Endothelial cell of umbilical vein (primary cell): Measurements from ENCODE around the gene ADAMTS17. TPM values are rescaled to one million over a fixed set of nuclear protein-coding genes. Genes with fewer than 3 reads are reported as not detected.

Experiments
- BruUV-seq: library from RNA; stranded (reverse); fragments of 400-500 nt; replicated peaks from 2 replicates; lab custom pipeline; 2021; lab: Mats Ljungman, UMichigan
- CTCF ChIA-PET: fragments of 300-600, 350-600 bp; sonication (Branson Sonifier 250); formaldehyde crosslinking; loops from one replicate; lab custom pipeline; 2021; ENCODE audit warnings: antibody characterized with exemption, inconsistent platforms; lab: Charles Lee
- POLR2A ChIA-PET: fragments of 300-600, 350-600 bp; sonication (Branson Sonifier 250); formaldehyde crosslinking; loops from one replicate; lab custom pipeline; 2021; ENCODE audit warnings: antibody characterized with exemption, inconsistent platforms; lab: Charles Lee
- DNase-seq: peaks from one replicate; pipeline ENCODE4 v3.0.0-alpha.2; 2011; ENCODE audit warnings: low read depth, low spot score
- FAIRE-seq: peaks from 2 replicates; lab custom pipeline; 2011; peaks lifted over from hg19 to GRCh38; lab: Jason Lieb, UNC
- H2AFZ ChIP-seq: 2 replicates; pipeline ENCODE4 v1.6.0; 2012; ENCODE audit warnings: low read depth, low read length, control low read depth, inconsistent platforms
- H3K27ac ChIP-seq: 2 replicates; pipeline ENCODE4 v1.5.1; 2011; ENCODE audit warnings: low read depth, mild to moderate bottlenecking, control low read depth, low read length, moderate library complexity; ENCODE audit not compliant: insufficient read depth
- H3K27me3 ChIP-seq, 2 experiments: 2 replicates each; pipeline versions ENCODE4 v1.6.0 to v1.6.1; 2011; ENCODE audit warnings: low read length in 2 of 2, mixed read lengths in 1 of 2; ENCODE audit not compliant: control insufficient read depth in 2 of 2, insufficient read depth in 2 of 2
- H3K36me3 ChIP-seq, 2 experiments: 2 replicates in 1 of 2; 3 replicates in 1 of 2; pipeline ENCODE4 v1.5.1; 2011; ENCODE audit warnings: low read length in 2 of 2, mild to moderate bottlenecking in 1 of 2, moderate library complexity in 1 of 2; ENCODE audit not compliant: control insufficient read depth in 2 of 2, insufficient read depth in 2 of 2; ENCODE audit errors: extremely low read depth in 1 of 2
- H3K4me1 ChIP-seq: 3 replicates; pipeline ENCODE4 v1.5.1; 2011; ENCODE audit warnings: mild to moderate bottlenecking, low read length; ENCODE audit not compliant: control insufficient read depth, insufficient read depth; ENCODE audit errors: extremely low read depth
- H3K4me2 ChIP-seq: 2 replicates; pipeline ENCODE4 v1.6.1; 2011; ENCODE audit warnings: low read length, control low read depth, mixed read lengths; ENCODE audit not compliant: insufficient read depth
- H3K4me3 ChIP-seq, 3 experiments: fragments of 200-600 bp in 1 of 3; sonication (generic), shearing (Covaris generic) in 1 of 3; replicated peaks in 1 of 3; 2 replicates each; pipeline ENCODE4 v1.5.1; 2011 to 2016; ENCODE audit warnings: control low read depth in 3 of 3, low read length in 3 of 3, mild to moderate bottlenecking in 2 of 3, inconsistent platforms in 1 of 3, low read depth in 1 of 3, moderate library complexity in 1 of 3; ENCODE audit not compliant: insufficient read depth in 1 of 3
- H3K79me2 ChIP-seq: 2 replicates; pipeline ENCODE4 v1.6.0; 2012; ENCODE audit warnings: low read length, inconsistent platforms; ENCODE audit not compliant: control insufficient read depth, insufficient read depth
- H3K9ac ChIP-seq: replicated peaks from 2 replicates; pipeline ENCODE3; 2011; ENCODE audit warnings: low read length, control low read depth; ENCODE audit not compliant: insufficient read depth; ENCODE audit errors: extremely low read depth
- H3K9me1 ChIP-seq: replicated peaks from 3 replicates; pipeline ENCODE4 v1.6.0; 2011; ENCODE audit warnings: mild to moderate bottlenecking, low read length; ENCODE audit not compliant: control insufficient read depth, insufficient read depth; ENCODE audit errors: extremely low read depth
- H3K9me3 ChIP-seq: replicated peaks from 2 replicates; pipeline ENCODE4 v1.5.1; 2012; ENCODE audit warnings: low read length, inconsistent platforms; ENCODE audit not compliant: control insufficient read depth, insufficient read depth
- H4K20me1 ChIP-seq: replicated peaks from 2 replicates; pipeline ENCODE3; 2011; ENCODE audit warnings: mild to moderate bottlenecking, low read length; ENCODE audit not compliant: control insufficient read depth, insufficient read depth; ENCODE audit errors: extremely low read depth
- EZH2 ChIP-seq: IDR thresholded peaks from 2 replicates; pipeline ENCODE4 v1.6.1; 2012; ENCODE audit warnings: borderline replicate concordance, low read depth, mild to moderate bottlenecking, moderate library complexity, low read length, inconsistent platforms; ENCODE audit not compliant: severe bottlenecking
- FOS ChIP-seq: IDR thresholded peaks from 2 replicates; pipeline ENCODE4 v1.6.1; 2011; ENCODE audit warnings: mild to moderate bottlenecking, low read length, moderate library complexity, borderline replicate concordance; ENCODE audit not compliant: insufficient read depth
- GATA2 ChIP-seq: IDR thresholded peaks from 2 replicates; pipeline ENCODE4 v1.7.0; 2011; ENCODE audit warnings: low read depth, mild to moderate bottlenecking, moderate library complexity, mixed read lengths, low read length; ENCODE audit not compliant: insufficient read length, insufficient read depth
- JUN ChIP-seq: IDR thresholded peaks from 2 replicates; pipeline ENCODE4 v1.6.1; 2011; ENCODE audit warnings: borderline replicate concordance, low read depth; ENCODE audit not compliant: insufficient read length, insufficient read depth
- MYC ChIP-seq: IDR thresholded peaks from one replicate; pipeline ENCODE4 v1.6.1; 2011; ENCODE audit warnings: mild to moderate bottlenecking, low read depth, low read length
- POLR2A ChIP-seq: IDR thresholded peaks from 2 replicates; pipeline ENCODE4 v1.6.1; 2012; ENCODE audit warnings: low read depth, mild to moderate bottlenecking, control low read depth, low read length
- dilution Hi-C: fragments of 300-500 bp; cut with MboI; formaldehyde crosslinking; loops from one replicate; pipeline ENCODE4 v1.15.0; 2019; ENCODE audit warnings: low sequenced_read_pairs; ENCODE audit not compliant: extremely low pct_ligation_motif_present
- intact Hi-C: fragments of 100-400 bp; cut with micrococcal nuclease; formaldehyde crosslinking; loops from one replicate; pipeline ENCODE4 v1.10.0; 2022
- polyA plus RNA-seq, 4 experiments: library from polyadenylated mRNA; depleted of rRNA in 3 of 4; stranded (reverse) in 3 of 4; unstranded in 1 of 4; fragments of >200 nt; gene quantifications; 2 replicates each; pipeline versions ENCODE4 v1.2.1 to v1.2.3, GENCODE V29; 2011 to 2012; ENCODE audit warnings: missing spikeins in 1 of 4
- total RNA-seq: library from RNA; stranded (reverse); gene quantifications from 2 replicates; pipeline ENCODE4 v1.2.3, GENCODE V29; 2021
- TF ChIP-seq, protein P1 (sequence below), 2 donors: IDR thresholded peaks; 1 replicate in 1 of 2; 2 replicates in 1 of 2; pipeline ENCODE4 v1.5.1; 2011; ENCODE audit warnings: low read length in 2 of 2, mild to moderate bottlenecking in 2 of 2, moderate library complexity in 2 of 2, control low read depth in 1 of 2, inconsistent platforms in 1 of 2, low read depth in 1 of 2; ENCODE audit not compliant: insufficient read depth in 1 of 2; ENCODE audit errors: extremely low read depth in 1 of 2
- TF ChIP-seq, protein P2 (sequence below): IDR thresholded peaks from 2 replicates; pipeline ENCODE4 v1.6.1; 2011; ENCODE audit not compliant: insufficient read depth, insufficient read length

The ADAMTS17 gene
- total and polyA plus RNA-seq, 2 donors (not counting 3 experiments of a cell fraction or from before 2014, with no cell fraction given) = 0.12 TPM; not detected in 1

DNA sequence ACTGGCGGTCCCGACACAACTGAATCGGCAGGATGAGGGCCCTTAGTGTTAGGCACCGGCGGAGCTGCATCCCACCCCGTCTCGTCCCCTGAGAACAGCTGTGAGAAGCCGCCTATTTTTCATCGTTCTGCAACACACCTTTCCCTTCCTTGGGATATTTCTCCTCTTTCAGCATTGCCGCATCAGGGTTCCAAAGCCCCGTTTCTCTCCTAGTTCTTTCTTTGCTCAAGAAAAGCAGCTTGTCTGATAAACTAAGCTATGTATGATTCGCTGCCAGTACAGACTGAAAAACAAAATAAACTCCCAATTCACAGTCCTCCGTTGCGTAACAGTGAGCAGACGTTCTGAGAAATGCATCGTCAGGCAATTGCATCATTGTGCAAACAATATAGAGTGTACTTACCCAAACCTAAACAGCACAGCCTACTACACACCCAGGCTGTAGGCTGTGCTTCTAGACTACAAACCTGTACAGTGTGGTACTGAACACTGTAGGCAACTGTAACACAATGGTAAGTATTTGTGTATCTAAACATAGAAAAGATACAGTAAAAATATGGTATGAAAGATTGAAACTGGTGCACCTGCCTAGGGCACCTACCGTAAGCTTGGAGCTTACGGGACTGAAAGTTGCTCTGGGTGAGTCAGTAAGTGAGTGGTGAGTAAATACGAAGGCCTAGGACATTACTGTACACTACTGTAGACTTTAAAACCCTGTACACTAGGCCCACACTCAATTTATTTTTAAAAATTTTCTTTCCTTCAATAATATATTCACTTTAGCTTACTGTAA lies 8.9 kb upstream of the ADAMTS17 start:
- POLR2A ChIA-PET = interaction anchor here (0.9 kb wide), 1 partner anchor 522 kb away, joined by 3 read pairs; no protein-coding TSS in a partner anchor
- Histone ChIP-seq H3K9me1 (no peaks in the 10 kb centered on the region), H3K9ac (no peak overlapping the region), H4K20me1 (no peaks in the 10 kb centered on the region), H3K9me3 (no peaks in the 10 kb centered on the region), H3K27me3 (no peaks in the 10 kb centered on the region), H3K4me3 (no peak overlapping the region), H3K4me1 (no peaks in the 10 kb centered on the region), H2AFZ (no peak overlapping the region), H3K27ac (no peak overlapping the region), H3K4me2 (no peak overlapping the region), H3K36me3 (no peaks in the 10 kb centered on the region), H3K79me2 (no peaks in the 10 kb centered on the region)
- FAIRE-seq (no peak), DNase-seq (no peak)
- intact Hi-C loops = loop anchor here (1.0 to 10.0 kb wide), 3 partner anchors 8 to 657 kb away; partner anchors contain the start of gene ALDH1A3
- TF ChIP-seq, protein P1, sequence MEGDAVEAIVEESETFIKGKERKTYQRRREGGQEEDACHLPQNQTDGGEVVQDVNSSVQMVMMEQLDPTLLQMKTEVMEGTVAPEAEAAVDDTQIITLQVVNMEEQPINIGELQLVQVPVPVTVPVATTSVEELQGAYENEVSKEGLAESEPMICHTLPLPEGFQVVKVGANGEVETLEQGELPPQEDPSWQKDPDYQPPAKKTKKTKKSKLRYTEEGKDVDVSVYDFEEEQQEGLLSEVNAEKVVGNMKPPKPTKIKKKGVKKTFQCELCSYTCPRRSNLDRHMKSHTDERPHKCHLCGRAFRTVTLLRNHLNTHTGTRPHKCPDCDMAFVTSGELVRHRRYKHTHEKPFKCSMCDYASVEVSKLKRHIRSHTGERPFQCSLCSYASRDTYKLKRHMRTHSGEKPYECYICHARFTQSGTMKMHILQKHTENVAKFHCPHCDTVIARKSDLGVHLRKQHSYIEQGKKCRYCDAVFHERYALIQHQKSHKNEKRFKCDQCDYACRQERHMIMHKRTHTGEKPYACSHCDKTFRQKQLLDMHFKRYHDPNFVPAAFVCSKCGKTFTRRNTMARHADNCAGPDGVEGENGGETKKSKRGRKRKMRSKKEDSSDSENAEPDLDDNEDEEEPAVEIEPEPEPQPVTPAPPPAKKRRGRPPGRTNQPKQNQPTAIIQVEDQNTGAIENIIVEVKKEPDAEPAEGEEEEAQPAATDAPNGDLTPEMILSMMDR (IDR thresholded peaks at IDR 0.05; ENCODE audit: extremely low read depth in 1 of 2, insufficient read depth in 1 of 2, low read depth in 1 of 2, low read length in 2 of 2) = no peak
- TF ChIP-seq POLR2A = no peak
- TF ChIP-seq FOS = no peak
- TF ChIP-seq JUN = no peak
- TF ChIP-seq, protein P2, sequence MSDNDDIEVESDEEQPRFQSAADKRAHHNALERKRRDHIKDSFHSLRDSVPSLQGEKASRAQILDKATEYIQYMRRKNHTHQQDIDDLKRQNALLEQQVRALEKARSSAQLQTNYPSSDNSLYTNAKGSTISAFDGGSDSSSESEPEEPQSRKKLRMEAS = no peak
- TF ChIP-seq GATA2 = no peak
- no peak for TF ChIP-seq EZH2
- TF ChIP-seq MYC = no peak
- no TSS peak for BruUV-seq
- CTCF ChIA-PET = interaction anchor here (0.7 to 4.3 kb wide), 16 partner anchors 10 to 657 kb away, joined by 3 to 69 read pairs (median 6); partner anchors contain the start of genes ADAMTS17, ASB7 and LINS1
- dilution Hi-C loops = no loop called here
